Left ventricle myocardium inferior (tissue), 1 donor: ENCODE data around the gene SHROOM1. TPM values are rescaled to one million over a fixed set of nuclear protein-coding genes. Genes with fewer than 3 reads are reported as not detected.

Experiments used
- DNase-seq: peaks from one replicate; pipeline ENCODE4 v3.0.0-alpha.2; 2020
- H3K27ac ChIP-seq: fragments of 200-600 bp; replicated peaks from 2 replicates; pipeline ENCODE4 v1.8.0; 2021
- H3K27me3 ChIP-seq: fragments of 200-600 bp; 2 replicates; pipeline ENCODE4 v1.8.0; 2021; ENCODE audit warnings: low read depth
- H3K36me3 ChIP-seq: fragments of 200-600 bp; 2 replicates; pipeline ENCODE4 v1.8.0; 2021
- H3K4me1 ChIP-seq: fragments of 200-600 bp; 2 replicates; pipeline ENCODE4 v1.8.0; 2021
- H3K4me3 ChIP-seq: fragments of 200-600 bp; 2 replicates; pipeline ENCODE4 v1.8.0; 2021; ENCODE audit warnings: mild to moderate bottlenecking, moderate library complexity
- H3K9me3 ChIP-seq: fragments of 200-600 bp; replicated peaks from 2 replicates; pipeline ENCODE4 v1.8.0; 2021
- intact Hi-C: fragments of 100-400 bp; cut with micrococcal nuclease; formaldehyde crosslinking; loops from one replicate; pipeline ENCODE4 v1.11.0; 2022
- total RNA-seq: library from RNA; stranded (reverse); fragmentation: NEBNext Ultra II Directional; extraction: Animal tissue kit (Norgen Biotek cat#: 25700); gene quantifications from one replicate; pipeline ENCODE4 v1.2.1, GENCODE V29; 2021
- TF ChIP-seq, protein P1 (sequence below): fragments of 200-600 bp; IDR thresholded peaks from 2 replicates; pipeline ENCODE4 v1.8.0; 2021; ENCODE audit warnings: antibody characterized with exemption, mild to moderate bottlenecking, borderline replicate concordance
- donor health status: DM: no; HTN: yes; CAD: no; lungs with severe emphysema.

SHROOM1 gene
- total RNA-seq, 1 donor from 2014 or later: 4.9 TPM

DNA sequence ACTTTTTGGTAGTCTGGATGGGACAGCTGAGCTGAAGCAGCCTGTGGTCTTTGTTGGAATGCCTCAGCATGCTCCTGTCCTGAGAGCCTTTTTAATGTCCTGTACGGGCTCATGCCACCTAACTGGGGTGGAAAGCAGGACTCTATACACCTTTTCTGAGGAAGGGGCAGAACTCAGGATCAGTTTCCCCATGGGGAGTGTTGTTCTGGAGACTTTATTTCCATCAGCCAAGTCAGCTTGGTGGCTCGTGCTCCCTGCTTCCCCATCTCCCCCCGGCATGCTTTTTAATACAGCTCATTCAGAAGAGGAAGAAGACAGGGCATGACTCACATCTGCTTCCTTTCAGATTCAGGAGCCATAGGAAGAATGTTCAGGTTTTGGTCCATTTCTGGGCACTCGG is 48.3 kb downstream of the SHROOM1 start:
- no peaks in the 10 kb centered on the region for H3K36me3 ChIP-seq
- intact Hi-C loops: no loop called here
- H3K27ac ChIP-seq: no peak overlapping the region
- H3K27me3 ChIP-seq: no peaks in the 10 kb centered on the region
- H3K4me3 ChIP-seq: no peak overlapping the region
- H3K9me3 ChIP-seq: no peaks in the 10 kb centered on the region
- peaks cover 12% of the 10 kb centered on the region for H3K4me1 ChIP-seq
- TF ChIP-seq, protein P1, sequence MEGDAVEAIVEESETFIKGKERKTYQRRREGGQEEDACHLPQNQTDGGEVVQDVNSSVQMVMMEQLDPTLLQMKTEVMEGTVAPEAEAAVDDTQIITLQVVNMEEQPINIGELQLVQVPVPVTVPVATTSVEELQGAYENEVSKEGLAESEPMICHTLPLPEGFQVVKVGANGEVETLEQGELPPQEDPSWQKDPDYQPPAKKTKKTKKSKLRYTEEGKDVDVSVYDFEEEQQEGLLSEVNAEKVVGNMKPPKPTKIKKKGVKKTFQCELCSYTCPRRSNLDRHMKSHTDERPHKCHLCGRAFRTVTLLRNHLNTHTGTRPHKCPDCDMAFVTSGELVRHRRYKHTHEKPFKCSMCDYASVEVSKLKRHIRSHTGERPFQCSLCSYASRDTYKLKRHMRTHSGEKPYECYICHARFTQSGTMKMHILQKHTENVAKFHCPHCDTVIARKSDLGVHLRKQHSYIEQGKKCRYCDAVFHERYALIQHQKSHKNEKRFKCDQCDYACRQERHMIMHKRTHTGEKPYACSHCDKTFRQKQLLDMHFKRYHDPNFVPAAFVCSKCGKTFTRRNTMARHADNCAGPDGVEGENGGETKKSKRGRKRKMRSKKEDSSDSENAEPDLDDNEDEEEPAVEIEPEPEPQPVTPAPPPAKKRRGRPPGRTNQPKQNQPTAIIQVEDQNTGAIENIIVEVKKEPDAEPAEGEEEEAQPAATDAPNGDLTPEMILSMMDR: no peak
- no peak for DNase-seq

DNA sequence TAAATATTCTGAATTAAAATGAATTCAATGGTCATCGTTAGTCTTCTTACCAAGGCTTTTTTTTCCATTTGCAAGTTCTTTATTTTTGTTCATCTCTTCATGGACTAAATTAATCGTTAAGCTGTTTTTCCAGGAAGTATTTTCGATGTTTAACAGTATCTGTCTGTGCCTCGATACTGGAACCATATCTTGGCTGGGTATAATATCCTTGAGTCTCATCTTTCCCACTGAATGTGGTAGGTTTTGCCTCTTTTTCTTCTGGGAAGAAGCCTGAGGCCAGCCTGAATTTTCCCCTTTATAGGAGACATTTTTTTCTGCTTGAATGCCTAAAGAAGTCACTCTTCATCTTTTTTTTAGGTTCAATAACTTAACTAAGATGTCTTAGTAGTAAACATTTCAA is 49.4 kb downstream of the SHROOM1 start:
- H3K36me3 ChIP-seq: no peaks in the 10 kb centered on the region
- H3K9me3 ChIP-seq: no peaks in the 10 kb centered on the region
- TF ChIP-seq, protein P1: no peak
- peaks cover 20% of the 10 kb centered on the region for H3K4me1 ChIP-seq
- H3K27me3 ChIP-seq: no peaks in the 10 kb centered on the region
- no peak overlapping the region for H3K4me3 ChIP-seq
- DNase-seq: no peak
- H3K27ac ChIP-seq: no peak overlapping the region
- intact Hi-C loops: no loop called here

DNA sequence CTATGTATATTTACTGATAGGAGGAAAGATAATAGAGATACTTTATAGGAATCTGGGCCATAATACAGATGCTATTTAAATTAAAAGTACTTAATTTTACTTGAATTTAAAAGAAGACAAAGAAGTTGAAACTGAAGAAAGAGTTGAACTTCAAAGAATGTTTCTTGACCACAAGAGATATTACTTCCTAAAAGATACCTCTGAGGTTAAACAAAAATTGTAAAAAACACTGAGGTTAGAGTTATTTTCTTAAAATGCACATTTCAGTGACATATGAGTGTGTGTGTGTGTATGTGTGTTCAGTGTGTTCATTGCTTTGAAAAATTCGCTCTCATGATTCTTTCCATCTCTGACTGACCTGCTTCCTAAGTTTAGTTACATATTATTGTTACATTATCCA is 49.9 kb downstream of the SHROOM1 start:
- H3K27ac ChIP-seq: no peak overlapping the region
- H3K4me1 ChIP-seq: peaks cover 25% of the 10 kb centered on the region
- no peaks in the 10 kb centered on the region for H3K36me3 ChIP-seq
- H3K4me3 ChIP-seq: no peak overlapping the region
- no peaks in the 10 kb centered on the region for H3K9me3 ChIP-seq
- no peaks in the 10 kb centered on the region for H3K27me3 ChIP-seq
- no peak for DNase-seq
- intact Hi-C loops: no loop called here
- TF ChIP-seq, protein P1: no peak

DNA sequence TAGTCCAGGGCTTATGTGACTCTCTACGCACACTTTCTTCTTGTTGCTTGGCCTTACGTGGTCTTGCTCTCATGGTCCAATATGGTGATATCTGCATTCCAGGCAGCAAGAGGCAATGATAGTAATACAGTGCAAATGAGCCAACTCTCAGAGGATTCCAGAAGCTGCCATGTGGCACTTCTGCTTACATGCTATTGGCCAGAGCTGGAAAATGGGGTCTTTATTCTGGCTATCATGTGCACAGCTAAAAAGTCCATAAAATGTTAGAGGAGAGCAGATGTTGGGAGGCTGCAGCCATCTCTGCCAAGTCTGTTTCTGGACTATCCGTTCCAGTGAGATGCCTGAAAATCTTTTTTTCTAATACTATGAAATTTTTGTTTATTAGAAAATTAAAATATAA is 50.5 kb downstream of the SHROOM1 start:
- Histone ChIP-seq H3K4me3 (no peak overlapping the region), H3K9me3 (no peaks in the 10 kb centered on the region), H3K27me3 (no peaks in the 10 kb centered on the region), H3K36me3 (no peaks in the 10 kb centered on the region), H3K4me1 (peaks cover 31% of the 10 kb centered on the region), H3K27ac (no peak overlapping the region)
- DNase-seq: no peak
- intact Hi-C loops: no loop called here
- TF ChIP-seq, protein P1: no peak

DNA sequence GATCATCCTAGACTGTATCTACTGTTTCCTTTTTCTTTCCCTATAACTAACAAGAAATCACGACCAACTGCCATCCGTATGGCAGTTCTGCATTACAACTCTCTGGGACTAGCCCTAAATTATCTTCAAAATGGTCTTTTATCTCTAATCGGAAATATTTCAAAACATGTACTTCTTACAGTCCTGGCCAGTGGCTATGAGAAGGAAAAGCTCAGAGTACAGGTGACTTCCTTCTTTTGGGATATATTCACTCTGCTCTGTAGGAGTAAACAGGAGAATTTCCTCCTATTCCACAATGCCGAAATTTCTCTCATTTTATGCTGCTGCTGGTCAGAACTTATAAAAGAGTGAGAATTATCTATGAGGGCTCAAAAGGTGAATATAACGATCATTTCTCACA is 51.6 kb downstream of the SHROOM1 start:
- peaks cover 42% of the 10 kb centered on the region for H3K4me1 ChIP-seq
- H3K27me3 ChIP-seq: no peaks in the 10 kb centered on the region
- TF ChIP-seq, protein P1: no peak
- no peaks in the 10 kb centered on the region for H3K9me3 ChIP-seq
- no peak for DNase-seq
- no peak overlapping the region for H3K4me3 ChIP-seq
- intact Hi-C loops: no loop called here
- no peaks in the 10 kb centered on the region for H3K36me3 ChIP-seq
- H3K27ac ChIP-seq: no peak overlapping the region

DNA sequence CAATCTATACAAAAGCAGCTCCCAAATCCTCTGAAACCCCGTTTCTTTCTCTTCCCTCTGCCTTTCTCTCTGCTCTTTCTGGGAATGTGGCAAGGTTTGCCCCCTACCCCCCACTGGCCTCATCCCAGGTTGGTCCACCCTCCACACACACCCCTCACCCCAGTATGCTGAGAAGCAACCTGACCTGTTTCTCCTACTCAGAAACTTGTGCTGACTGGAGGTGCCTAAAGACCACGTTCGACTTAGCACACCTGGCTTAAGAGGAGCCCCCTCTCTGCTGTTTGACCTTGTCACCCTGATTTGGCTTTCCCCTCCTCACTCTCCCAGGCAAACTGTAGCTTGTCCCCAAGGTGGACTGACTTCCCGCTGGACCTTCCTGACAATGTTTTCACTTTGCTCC is 52.3 kb downstream of the SHROOM1 start:
- Histone ChIP-seq H3K9me3 (no peaks in the 10 kb centered on the region), H3K4me3 (peak overlapping the region; percentile 95), H3K27me3 (no peaks in the 10 kb centered on the region), H3K4me1 (peaks cover 49% of the 10 kb centered on the region), H3K36me3 (no peaks in the 10 kb centered on the region), H3K27ac (peak overlapping the region; percentile 90)
- intact Hi-C loops: no loop called here
- TF ChIP-seq, protein P1: no peak
- DNase-seq: no peak
